H9 (cell line): ENCODE data around the gene AKAP9. TPM values are rescaled to one million over a fixed set of nuclear protein-coding genes. Genes with fewer than 3 reads are reported as not detected.

Experiments used
- DNase-seq: peaks from one replicate; pipeline ENCODE4 v3.0.0-alpha.2; 2017
- H2AFZ ChIP-seq: one replicate; pipeline ENCODE4 v1.6.1; 2013; ENCODE audit warnings: mild to moderate bottlenecking, low read length, control low read depth, moderate library complexity
- H2AK5ac ChIP-seq: 2 replicates; pipeline ENCODE4 v1.6.1; 2013; ENCODE audit warnings: low read length, control low read depth, mixed read lengths; ENCODE audit not compliant: insufficient read length
- H2BK120ac ChIP-seq: one replicate; pipeline ENCODE4 v1.6.1; 2013; ENCODE audit warnings: low read depth, mild to moderate bottlenecking, low read length, control low read depth, inconsistent platforms; ENCODE audit not compliant: poor library complexity, severe bottlenecking
- H2BK12ac ChIP-seq: 2 replicates; pipeline ENCODE4 v1.6.1; 2013; ENCODE audit warnings: low read length, control low read depth, mixed read lengths, low read depth; ENCODE audit not compliant: insufficient read length
- H2BK15ac ChIP-seq: 2 replicates; pipeline ENCODE4 v1.6.1; 2013; ENCODE audit warnings: low read depth, low read length, control low read depth
- H2BK20ac ChIP-seq: one replicate; pipeline ENCODE4 v1.6.1; 2013; ENCODE audit warnings: low read depth, mild to moderate bottlenecking, low read length, control low read depth, inconsistent platforms; ENCODE audit not compliant: poor library complexity, severe bottlenecking
- H2BK5ac ChIP-seq: 2 replicates; pipeline ENCODE4 v1.6.1; 2013; ENCODE audit warnings: low read length, control low read depth, mixed read lengths; ENCODE audit not compliant: insufficient read length
- H3K14ac ChIP-seq: 2 replicates; pipeline ENCODE4 v1.6.1; 2013; ENCODE audit warnings: low read length, control low read depth; ENCODE audit not compliant: insufficient read depth
- H3K18ac ChIP-seq: 2 replicates; pipeline ENCODE4 v1.6.1; 2013; ENCODE audit warnings: low read depth, mild to moderate bottlenecking, mixed read lengths, low read length, control low read depth; ENCODE audit not compliant: insufficient read length
- H3K23ac ChIP-seq: 2 replicates; pipeline ENCODE4 v1.6.1; 2013; ENCODE audit warnings: low read length, control low read depth, mixed read lengths, low read depth; ENCODE audit not compliant: insufficient read length
- H3K23me2 ChIP-seq: 2 replicates; pipeline ENCODE4 v1.6.1; 2013; ENCODE audit warnings: low read depth, mild to moderate bottlenecking, mixed read lengths, low read length, control low read depth; ENCODE audit not compliant: insufficient read length, poor library complexity, severe bottlenecking
- H3K27ac ChIP-seq: 2 replicates; pipeline ENCODE4 v1.5.1; 2013; ENCODE audit warnings: low read length, control low read depth, mixed read lengths, low read depth; ENCODE audit not compliant: insufficient read length
- H3K27me3 ChIP-seq: 2 replicates; pipeline ENCODE4 v1.6.1; 2013; ENCODE audit warnings: low read length, control low read depth, inconsistent platforms; ENCODE audit not compliant: insufficient read depth
- H3K4ac ChIP-seq: 2 replicates; pipeline ENCODE4 v1.6.1; 2013; ENCODE audit warnings: low read depth, mild to moderate bottlenecking, control low read depth, inconsistent platforms, low read length, moderate library complexity
- H3K4me1 ChIP-seq: 2 replicates; pipeline ENCODE4 v1.6.1; 2013; ENCODE audit warnings: low read length, control low read depth, inconsistent platforms; ENCODE audit not compliant: insufficient read depth
- H3K4me2 ChIP-seq: 2 replicates; pipeline ENCODE4 v1.6.1; 2013; ENCODE audit warnings: low read length, control low read depth, mixed read lengths; ENCODE audit not compliant: insufficient read length, insufficient read depth
- H3K56ac ChIP-seq: 2 replicates; pipeline ENCODE4 v1.6.1; 2013; ENCODE audit warnings: low read depth, mild to moderate bottlenecking, mixed read lengths, low read length, control low read depth; ENCODE audit not compliant: insufficient read length
- H3K79me1 ChIP-seq: 2 replicates; pipeline ENCODE4 v1.6.1; 2013; ENCODE audit warnings: low read depth, mild to moderate bottlenecking, moderate library complexity, low read length, control low read depth, inconsistent platforms; ENCODE audit not compliant: insufficient read depth, poor library complexity, severe bottlenecking
- H3K79me2 ChIP-seq: 2 replicates; pipeline ENCODE4 v1.6.1; 2013; ENCODE audit warnings: low read length, control low read depth, inconsistent platforms; ENCODE audit not compliant: insufficient read depth
- H3K9ac ChIP-seq: 2 replicates; pipeline ENCODE4 v1.6.1; 2013; ENCODE audit warnings: low read length, control low read depth, mixed read lengths; ENCODE audit not compliant: insufficient read length; ENCODE audit errors: extremely low read depth
- H3K9me3 ChIP-seq: one replicate; pipeline ENCODE4 v1.6.1; 2013; ENCODE audit warnings: low read depth, low read length, inconsistent platforms; ENCODE audit not compliant: control insufficient read depth
- H3T11ph ChIP-seq: one replicate; pipeline ENCODE4 v1.6.1; 2013; ENCODE audit warnings: mild to moderate bottlenecking, low read length, control low read depth, inconsistent platforms
- H4K20me1 ChIP-seq: one replicate; pipeline ENCODE4 v1.6.1; 2013; ENCODE audit not compliant: control insufficient read depth, insufficient read length, insufficient read depth
- H4K5ac ChIP-seq: 2 replicates; pipeline ENCODE4 v1.6.1; 2013; ENCODE audit warnings: low read depth, mild to moderate bottlenecking, mixed read lengths, low read length, control low read depth; ENCODE audit not compliant: insufficient read length
- H4K8ac ChIP-seq: replicated peaks from 2 replicates; pipeline ENCODE4 v1.6.1; 2013; ENCODE audit warnings: low read length, control low read depth, mixed read lengths, low read depth; ENCODE audit not compliant: insufficient read length
- H4K91ac ChIP-seq: 2 replicates; pipeline ENCODE4 v1.6.1; 2013; ENCODE audit warnings: low read depth, mild to moderate bottlenecking, moderate library complexity, mixed read lengths, low read length, control low read depth; ENCODE audit not compliant: insufficient read length
- H3K27ac Mint-ChIP-seq, 3 experiments: 2 replicates in 2 of 3; 3 replicates in 1 of 3; pipeline ENCODE4 v1.8.0; 2020 to 2021; ENCODE audit warnings: mixed read lengths in 3 of 3, mild to moderate bottlenecking in 1 of 3, moderate library complexity in 1 of 3
- H3K27me3 Mint-ChIP-seq: 2 replicates; pipeline ENCODE4 v1.8.0; 2021; ENCODE audit warnings: low read depth, mild to moderate bottlenecking, moderate library complexity, mixed read lengths
- H3K36me3 Mint-ChIP-seq, 3 experiments: 2 replicates in 2 of 3; 3 replicates in 1 of 3; pipeline ENCODE4 v1.8.0; 2020 to 2021; ENCODE audit warnings: low read depth in 3 of 3, mixed read lengths in 3 of 3; ENCODE audit not compliant: insufficient read depth in 1 of 3
- H3K4me1 Mint-ChIP-seq, 2 experiments: 2 replicates each; pipeline ENCODE4 v1.8.0; 2020; ENCODE audit warnings: mixed read lengths in 2 of 2
- H3K4me3 Mint-ChIP-seq, 2 experiments: 2 replicates in 1 of 2; 3 replicates in 1 of 2; pipeline ENCODE4 v1.8.0; 2020 to 2021; ENCODE audit warnings: mild to moderate bottlenecking in 2 of 2, mixed read lengths in 2 of 2, moderate library complexity in 1 of 2
- H3K9me3 Mint-ChIP-seq, 2 experiments: 2 replicates in 1 of 2; 3 replicates in 1 of 2; pipeline ENCODE4 v1.8.0; 2020; ENCODE audit warnings: mild to moderate bottlenecking in 2 of 2, mixed read lengths in 2 of 2, moderate library complexity in 1 of 2
- WGBS: extraction: QIAGEN DNeasy Blood & Tissue Kit; methylation state at CpG from one replicate; pipeline ENCODE4 v1.1.7; 2013; ENCODE audit warnings: missing lambda C conversion rate, low lambda C conversion rate, mixed read lengths; ENCODE audit not compliant: insufficient read length; ENCODE audit errors: extremely low coverage; 5-methylcytosine and 5-hydroxymethylcytosine counted together
- total RNA-seq: library from RNA; stranded (reverse); gene quantifications from 2 replicates; pipeline ENCODE4 v1.2.1, GENCODE V29; 2021
- TF ChIP-seq, protein P1 (sequence below): fragments of 200-600 bp; sonication (generic); conservative IDR thresholded peaks from 3 replicates; pipeline ENCODE4 v1.8.0; 2021; ENCODE audit warnings: antibody characterized with exemption, mild to moderate bottlenecking

AKAP9 gene
- total RNA-seq, 1 experiment from 2014 or later: 22.4 TPM

DNA sequence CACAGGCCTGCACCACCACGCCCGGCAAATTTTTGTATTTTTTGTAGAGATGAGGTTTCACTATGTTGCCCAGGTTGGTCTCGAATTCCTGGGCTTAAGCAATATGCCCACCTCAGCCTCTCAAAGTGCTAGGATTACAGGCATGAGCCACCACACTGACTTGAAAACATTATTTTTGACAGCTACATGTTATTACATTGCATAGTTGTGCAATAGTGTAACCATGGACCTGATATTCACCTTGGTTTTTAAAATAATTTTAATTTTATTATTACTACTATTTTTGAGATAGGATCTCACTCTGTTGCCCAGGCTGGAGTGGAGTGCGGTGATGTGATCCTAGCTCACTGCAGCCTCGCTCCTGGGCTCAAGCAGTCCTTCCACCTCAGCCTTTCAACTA lies 18.4 kb downstream of the AKAP9 start:
- H2AFZ ChIP-seq: no peak overlapping the region
- Mint-ChIP-seq H3K27me3 (no peaks in the 10 kb centered on the region), H3K9me3 (no peaks in the 10 kb centered on the region), H3K36me3 (peaks cover 0 to 2% (median 0%) of the 10 kb centered on the region in 3 experiments; a peak in 2 of 7 replicates), H3K4me3 (no peak overlapping the region), H3K27ac (no peak overlapping the region), H3K4me1 (peaks cover 3% of the 10 kb centered on the region in 2 experiments)
- no peak overlapping the region for H3K4me2 ChIP-seq
- no peak overlapping the region for H4K8ac ChIP-seq
- no peak overlapping the region for H2BK12ac ChIP-seq
- H3K23ac ChIP-seq: no peak overlapping the region
- H4K91ac ChIP-seq: no peak overlapping the region
- H2AK5ac ChIP-seq: no peak overlapping the region
- no peak overlapping the region for H2BK15ac ChIP-seq
- no peaks in the 10 kb centered on the region for H3K4me1 ChIP-seq
- H3K27me3 ChIP-seq: no peaks in the 10 kb centered on the region
- H3K79me1 ChIP-seq: peaks cover 1% of the 10 kb centered on the region
- no peak overlapping the region for H3T11ph ChIP-seq
- no peak for DNase-seq
- no peak overlapping the region for H3K9ac ChIP-seq
- H3K56ac ChIP-seq: no peak overlapping the region
- H2BK120ac ChIP-seq: no peak overlapping the region
- H2BK5ac ChIP-seq: no peak overlapping the region
- TF ChIP-seq, protein P1, sequence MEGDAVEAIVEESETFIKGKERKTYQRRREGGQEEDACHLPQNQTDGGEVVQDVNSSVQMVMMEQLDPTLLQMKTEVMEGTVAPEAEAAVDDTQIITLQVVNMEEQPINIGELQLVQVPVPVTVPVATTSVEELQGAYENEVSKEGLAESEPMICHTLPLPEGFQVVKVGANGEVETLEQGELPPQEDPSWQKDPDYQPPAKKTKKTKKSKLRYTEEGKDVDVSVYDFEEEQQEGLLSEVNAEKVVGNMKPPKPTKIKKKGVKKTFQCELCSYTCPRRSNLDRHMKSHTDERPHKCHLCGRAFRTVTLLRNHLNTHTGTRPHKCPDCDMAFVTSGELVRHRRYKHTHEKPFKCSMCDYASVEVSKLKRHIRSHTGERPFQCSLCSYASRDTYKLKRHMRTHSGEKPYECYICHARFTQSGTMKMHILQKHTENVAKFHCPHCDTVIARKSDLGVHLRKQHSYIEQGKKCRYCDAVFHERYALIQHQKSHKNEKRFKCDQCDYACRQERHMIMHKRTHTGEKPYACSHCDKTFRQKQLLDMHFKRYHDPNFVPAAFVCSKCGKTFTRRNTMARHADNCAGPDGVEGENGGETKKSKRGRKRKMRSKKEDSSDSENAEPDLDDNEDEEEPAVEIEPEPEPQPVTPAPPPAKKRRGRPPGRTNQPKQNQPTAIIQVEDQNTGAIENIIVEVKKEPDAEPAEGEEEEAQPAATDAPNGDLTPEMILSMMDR: no peak
- WGBS: no CpG with 5 or more reads among the region's 5 CpGs
- H3K27ac ChIP-seq: no peak overlapping the region
- H4K5ac ChIP-seq: no peak overlapping the region
- no peak overlapping the region for H3K4ac ChIP-seq
- H4K20me1 ChIP-seq: no peaks in the 10 kb centered on the region
- no peak overlapping the region for H3K14ac ChIP-seq
- H3K23me2 ChIP-seq: no peaks in the 10 kb centered on the region
- 0 out of 2 replicates have a peak, but pooled peaks cover 2% of the 10 kb centered on the region for H3K79me2 ChIP-seq
- H2BK20ac ChIP-seq: no peak overlapping the region
- H3K18ac ChIP-seq: no peak overlapping the region
- H3K9me3 ChIP-seq: no peaks in the 10 kb centered on the region
